Muscle of leg (tissue), 11 donors: ENCODE results near the gene RCOR1. TPM values are rescaled to one million over a fixed set of nuclear protein-coding genes. Genes with fewer than 3 reads are reported as not detected.
"Not testable (repeated sequence)": the region's sequence is repeated elsewhere in the genome, so short reads cannot be mapped to it uniquely, and the experiment has no call there.

Experiments
- DNase-seq: peaks from one replicate; pipeline ENCODE4 v3.0.0; 2013
- H3K27ac ChIP-seq: one replicate; pipeline ENCODE4 v1.5.1; 2013; ENCODE audit warnings: mild to moderate bottlenecking, low read length, control low read depth
- H3K27me3 ChIP-seq: one replicate; pipeline ENCODE4 v1.6.1; 2013; ENCODE audit warnings: low read length; ENCODE audit not compliant: control insufficient read depth, insufficient read depth
- H3K36me3 ChIP-seq: one replicate; pipeline ENCODE4 v1.6.1; 2013; ENCODE audit warnings: low read length; ENCODE audit not compliant: control insufficient read depth, insufficient read depth
- H3K4me1 ChIP-seq: one replicate; pipeline ENCODE4 v1.6.1; 2013; ENCODE audit warnings: low read length; ENCODE audit not compliant: control insufficient read depth, insufficient read depth
- H3K4me3 ChIP-seq: one replicate; pipeline ENCODE4 v1.5.1; 2013; ENCODE audit warnings: low read length, control low read depth
- H3K9me3 ChIP-seq: replicated peaks from 2 replicates; pipeline ENCODE4 v1.6.1; 2013; ENCODE audit warnings: low read depth, low read length; ENCODE audit not compliant: control insufficient read depth
- WGBS: methylation state at CpG from one replicate; pipeline ENCODE4 v1.1.5; 2013; ENCODE audit warnings: missing lambda C conversion rate; ENCODE audit not compliant: insufficient coverage; 5-methylcytosine and 5-hydroxymethylcytosine counted together
- polyA plus RNA-seq, 8 donors: library from polyadenylated mRNA; unstranded; fragments of 120-200 nt; gene quantifications; one replicate each; pipeline versions ENCODE4 v1.2.1 to v1.2.3, GENCODE V29; 2013; ENCODE audit warnings: inconsistent platforms in 1 of 8, low replicate concordance in 1 of 8; ENCODE audit not compliant: insufficient read length in 8 of 8, insufficient read depth in 1 of 8
- total RNA-seq: library from RNA; stranded (reverse); fragments of 120-200 nt; gene quantifications from one replicate; pipeline ENCODE4 v1.2.4, GENCODE V29; 2013

Gene RCOR1
- total and polyA plus RNA-seq, 9 donors, result 16.2 to 38.7 (median 29.4) TPM

DNA sequence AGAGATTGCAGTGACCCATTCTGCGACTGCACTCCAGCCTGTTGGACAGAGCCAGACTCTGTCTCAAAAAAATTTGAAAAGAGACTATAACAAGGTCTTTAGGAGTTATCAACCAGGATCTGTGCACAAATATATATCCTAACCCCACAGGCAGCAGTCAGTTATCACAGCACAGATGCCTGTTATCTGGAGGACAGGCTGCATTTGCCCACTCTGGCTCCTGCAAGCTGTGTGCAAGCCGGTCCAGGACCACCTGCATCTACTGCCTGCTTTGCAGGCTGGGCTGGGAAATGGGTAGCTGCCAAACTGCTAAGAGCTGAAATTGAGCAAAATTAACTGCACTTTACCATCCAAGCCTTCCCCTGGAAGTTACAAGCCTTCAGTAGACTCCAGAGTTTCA, 21.4 kb upstream of the RCOR1 start:
- Histone ChIP-seq H3K27me3 (no peaks in the 10 kb centered on the region), H3K27ac (no peak overlapping the region), H3K36me3 (no peaks in the 10 kb centered on the region), H3K4me1 (peaks cover 5% of the 10 kb centered on the region), H3K4me3 (no peak overlapping the region), H3K9me3 (no peaks in the 10 kb centered on the region)
- DNase-seq, result no peak
- 100% methylated on average over 1 of the region's 2 CpGs for WGBS

DNA sequence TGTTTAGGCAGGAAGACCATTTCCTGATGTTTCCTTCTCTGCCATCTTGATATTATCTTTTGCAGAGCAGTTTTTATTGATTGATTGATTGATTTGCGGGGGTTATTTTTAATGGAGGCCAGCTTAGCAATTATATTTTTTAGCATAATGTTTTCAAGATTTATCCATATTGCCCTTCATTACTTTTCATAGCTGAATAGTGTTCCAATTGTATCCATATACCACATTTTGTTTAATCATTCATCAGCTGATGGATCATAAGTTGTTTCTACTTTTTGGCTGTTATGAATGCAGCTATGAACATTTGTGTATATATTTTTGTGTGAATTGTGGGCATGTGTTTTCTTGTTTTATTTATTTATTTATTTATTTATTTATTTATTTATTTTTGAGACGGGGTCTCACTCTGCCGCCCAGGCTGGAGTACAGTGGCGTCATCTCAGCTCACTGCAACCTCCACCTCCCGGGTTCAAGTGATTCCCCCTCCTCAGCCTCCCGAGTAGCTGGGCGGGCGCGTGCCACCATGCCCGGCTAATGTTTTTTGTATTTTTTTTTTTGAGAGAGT, 20.9 kb upstream of the RCOR1 start:
- DNase-seq, result no peak
- no peaks in the 10 kb centered on the region for H3K36me3 ChIP-seq
- no CpG with 5 or more reads among the region's 10 CpGs for WGBS
- H3K4me3 ChIP-seq, result no peak overlapping the region
- no peak overlapping the region for H3K27ac ChIP-seq
- H3K4me1 ChIP-seq, result peaks cover 5% of the 10 kb centered on the region
- H3K27me3 ChIP-seq, result no peaks in the 10 kb centered on the region
- H3K9me3 ChIP-seq, result no peaks in the 10 kb centered on the region

DNA sequence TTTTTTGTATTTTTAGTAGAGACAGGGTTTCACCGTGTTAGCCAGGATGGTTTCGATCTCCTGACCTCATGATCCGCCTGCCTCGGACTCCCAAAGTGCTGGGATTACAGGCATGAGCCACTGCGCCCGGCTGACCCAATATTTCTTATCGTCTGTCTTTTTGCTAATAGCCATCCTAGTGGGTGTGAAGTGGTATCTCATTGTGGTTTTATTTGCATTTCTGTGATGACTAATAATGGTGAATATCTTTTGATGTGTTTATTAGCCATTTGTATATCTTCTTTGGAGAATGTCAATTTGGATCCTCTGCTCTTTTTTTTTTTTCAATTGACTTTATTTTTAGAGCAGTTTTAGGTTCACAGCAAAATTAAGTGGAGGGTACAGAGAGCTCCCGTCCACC, 19.3 kb upstream of the RCOR1 start:
- not testable (repeated sequence) for H3K4me3 ChIP-seq, H3K27ac ChIP-seq, DNase-seq, H3K9me3 ChIP-seq, H3K36me3 ChIP-seq, H3K27me3 ChIP-seq, H3K4me1 ChIP-seq
- WGBS, result 82% methylated on average over 1 of the region's 8 CpGs

DNA sequence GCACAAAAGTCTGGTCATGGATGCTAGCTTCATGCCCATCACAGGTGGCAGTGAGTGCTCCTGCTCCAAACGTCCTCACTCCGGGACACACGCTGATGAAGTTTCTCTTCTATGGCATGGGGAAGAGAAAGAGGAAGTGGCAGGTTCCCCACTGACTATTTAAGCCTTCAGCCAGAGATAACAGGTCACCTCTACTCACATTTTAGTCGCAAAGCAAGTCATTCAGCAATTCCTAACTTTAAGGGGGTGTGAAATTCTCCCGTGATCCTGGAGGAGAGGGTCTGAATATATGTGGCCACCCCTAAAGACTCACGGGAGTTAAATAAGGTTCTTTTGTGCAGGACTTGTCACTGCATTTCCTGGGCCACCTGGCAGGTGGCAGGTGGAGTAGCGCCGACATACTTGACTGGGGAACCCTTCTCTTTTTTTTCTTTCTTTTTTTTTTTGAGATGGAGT, 18.8 kb upstream of the RCOR1 start:
- peaks cover 5% of the 10 kb centered on the region for H3K4me1 ChIP-seq
- no peaks in the 10 kb centered on the region for H3K27me3 ChIP-seq
- no peak overlapping the region for H3K4me3 ChIP-seq
- no peak for DNase-seq
- 80% methylated on average over 1 of the region's 8 CpGs for WGBS
- H3K36me3 ChIP-seq, result no peaks in the 10 kb centered on the region
- no peaks in the 10 kb centered on the region for H3K9me3 ChIP-seq
- no peak overlapping the region for H3K27ac ChIP-seq

DNA sequence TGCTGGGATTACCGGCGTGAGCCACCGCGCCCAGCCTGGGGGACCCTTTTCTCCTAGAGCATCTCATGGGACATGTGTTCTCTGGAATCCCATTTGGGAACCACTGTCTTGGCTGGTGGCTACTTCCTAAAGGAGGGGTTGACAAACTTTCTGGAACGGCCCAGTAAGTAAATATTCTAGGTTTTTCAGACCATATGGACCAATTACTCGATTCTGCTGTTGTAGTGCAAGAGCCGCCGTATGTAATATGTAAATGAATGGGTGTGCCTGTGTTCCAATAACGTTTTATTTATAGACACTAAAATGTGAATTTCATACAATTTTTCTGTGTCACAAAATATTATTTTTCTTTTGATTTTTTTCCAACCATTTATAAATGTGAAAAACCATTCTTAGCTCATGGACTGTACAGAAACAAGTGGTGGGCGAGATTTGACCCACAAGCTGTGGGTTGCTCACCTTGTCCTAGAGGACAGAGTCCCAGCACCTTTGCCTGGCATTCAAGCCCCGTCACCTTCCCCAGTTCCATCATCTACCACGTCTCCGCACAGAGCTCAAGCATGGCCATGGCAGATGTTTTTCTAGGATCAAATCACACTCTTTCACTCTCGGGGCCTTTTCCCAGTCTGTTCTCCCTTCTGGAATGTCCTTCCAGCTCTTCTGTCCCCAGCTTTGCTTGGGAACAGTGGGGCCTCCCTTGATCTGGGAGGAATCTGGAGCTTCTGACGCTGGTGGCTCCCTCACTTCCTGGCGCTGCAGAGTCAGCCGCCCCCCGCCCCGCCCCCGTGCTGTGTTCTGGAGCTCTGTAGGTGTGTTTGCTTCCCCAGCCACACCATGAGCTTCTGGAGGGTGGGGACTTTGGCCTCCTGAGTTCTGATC, 17.9 kb upstream of the RCOR1 start:
- DNase-seq, result peak; percentile 54
- Histone ChIP-seq H3K36me3 (no peaks in the 10 kb centered on the region), H3K9me3 (no peaks in the 10 kb centered on the region), H3K27me3 (no peaks in the 10 kb centered on the region), H3K4me1 (peaks cover 5% of the 10 kb centered on the region), H3K27ac (no peak overlapping the region), H3K4me3 (no peak overlapping the region)
- WGBS, result 59% methylated on average over 9 of the region's 20 CpGs

DNA sequence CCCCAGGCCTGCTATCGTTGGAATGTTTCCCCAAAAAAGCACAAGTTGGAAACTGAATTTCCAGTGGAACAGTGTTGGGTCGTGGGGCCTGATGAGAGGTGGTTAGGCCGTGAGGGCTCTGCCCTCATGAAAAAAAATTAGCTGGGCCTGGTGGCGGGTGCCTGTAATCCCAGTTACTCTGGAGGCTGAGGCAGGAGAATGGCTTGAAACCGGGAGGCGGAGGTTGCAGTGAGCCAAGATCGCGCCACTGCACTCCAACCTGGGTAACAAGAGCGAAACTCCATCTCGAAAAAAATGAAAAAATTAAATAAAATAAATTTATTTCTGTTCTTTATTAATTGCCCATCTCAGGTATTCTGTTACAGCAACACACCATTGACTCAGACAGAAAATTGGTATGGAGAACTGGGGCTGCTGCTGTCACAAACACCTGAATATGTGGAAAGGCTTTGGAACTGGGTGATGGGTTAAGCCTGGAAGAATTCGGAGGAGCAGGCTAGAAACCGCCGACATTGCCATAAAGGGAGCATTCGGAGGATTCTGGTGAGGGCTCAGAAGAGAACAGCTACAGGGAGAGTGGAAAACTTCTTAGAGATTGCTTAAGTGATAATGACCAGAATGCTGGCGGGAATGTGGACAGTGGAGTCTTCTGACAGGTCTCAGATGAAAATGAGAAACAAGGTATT, 17.1 kb upstream of the RCOR1 start:
- WGBS, result 54% methylated on average over 10 of the region's 15 CpGs

DNA sequence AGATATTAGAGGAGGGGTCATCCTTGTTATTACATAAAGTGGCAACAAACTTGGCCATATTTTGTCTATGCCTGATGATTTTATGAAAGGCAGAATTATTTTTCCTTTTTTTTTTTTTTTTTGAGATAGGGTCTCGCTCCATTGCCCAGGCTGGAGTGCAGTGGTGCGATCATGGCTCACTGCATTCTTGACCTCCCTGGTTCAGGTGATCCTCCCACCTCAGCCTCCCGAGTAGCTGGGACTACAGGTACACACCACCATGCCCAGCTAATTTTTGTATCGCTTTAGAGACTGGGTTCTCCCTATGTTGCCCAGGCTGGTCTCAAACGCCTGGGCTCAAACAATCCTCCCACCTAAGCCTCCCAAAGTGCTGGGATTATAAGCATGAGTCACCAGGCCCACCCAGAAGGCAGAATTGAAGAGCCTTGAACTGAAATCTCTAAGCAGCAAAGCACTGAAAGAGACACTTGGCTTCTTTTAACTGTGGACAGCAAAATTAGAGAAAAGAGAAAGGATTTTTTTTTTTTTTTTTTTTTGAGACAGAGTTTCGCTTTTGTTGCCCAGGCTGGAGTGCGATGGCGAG, 16.5 kb upstream of the RCOR1 start:
- not testable (repeated sequence) for DNase-seq, H3K27ac ChIP-seq, H3K36me3 ChIP-seq, H3K4me3 ChIP-seq, H3K27me3 ChIP-seq, H3K9me3 ChIP-seq
- H3K4me1 ChIP-seq, result peaks cover 15% of the 10 kb centered on the region
- 95% methylated on average over 3 of the region's 8 CpGs for WGBS

More for the DNA sequence above, 17.1 kb upstream of the RCOR1 start:
- no peaks in the 10 kb centered on the region for H3K9me3 ChIP-seq
- H3K36me3 ChIP-seq, result no peaks in the 10 kb centered on the region
- H3K4me3 ChIP-seq, result no peak overlapping the region
- H3K27me3 ChIP-seq, result no peaks in the 10 kb centered on the region
- H3K27ac ChIP-seq, result no peak overlapping the region
- H3K4me1 ChIP-seq, result peaks cover 13% of the 10 kb centered on the region
- DNase-seq, result no peak

DNA sequence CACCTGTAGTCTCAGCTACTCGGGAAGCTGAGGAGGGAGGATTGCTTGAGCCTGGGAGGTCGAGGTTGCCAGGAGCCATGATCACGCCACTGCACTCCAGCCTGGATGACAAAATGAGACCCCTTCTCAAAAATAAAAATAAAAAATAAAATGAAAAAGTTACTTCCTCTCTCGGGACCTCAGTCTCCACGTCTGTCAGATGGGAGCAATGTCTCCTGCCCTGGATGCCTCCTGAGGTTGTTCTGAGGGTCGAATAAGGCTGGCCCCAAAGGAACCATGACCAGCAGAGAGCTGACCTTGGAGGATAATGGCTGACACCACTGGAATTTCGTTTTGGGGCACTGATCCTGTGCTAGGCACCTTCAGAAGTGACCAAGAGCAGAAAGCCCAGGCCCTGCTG, 13.6 kb upstream of the RCOR1 start:
- no peak for DNase-seq
- Histone ChIP-seq H3K27ac (no peak overlapping the region), H3K36me3 (no peaks in the 10 kb centered on the region), H3K9me3 (no peaks in the 10 kb centered on the region), H3K27me3 (no peaks in the 10 kb centered on the region), H3K4me3 (no peak overlapping the region), H3K4me1 (peaks cover 15% of the 10 kb centered on the region)
- 65% methylated on average over 3 of the region's 7 CpGs for WGBS

DNA sequence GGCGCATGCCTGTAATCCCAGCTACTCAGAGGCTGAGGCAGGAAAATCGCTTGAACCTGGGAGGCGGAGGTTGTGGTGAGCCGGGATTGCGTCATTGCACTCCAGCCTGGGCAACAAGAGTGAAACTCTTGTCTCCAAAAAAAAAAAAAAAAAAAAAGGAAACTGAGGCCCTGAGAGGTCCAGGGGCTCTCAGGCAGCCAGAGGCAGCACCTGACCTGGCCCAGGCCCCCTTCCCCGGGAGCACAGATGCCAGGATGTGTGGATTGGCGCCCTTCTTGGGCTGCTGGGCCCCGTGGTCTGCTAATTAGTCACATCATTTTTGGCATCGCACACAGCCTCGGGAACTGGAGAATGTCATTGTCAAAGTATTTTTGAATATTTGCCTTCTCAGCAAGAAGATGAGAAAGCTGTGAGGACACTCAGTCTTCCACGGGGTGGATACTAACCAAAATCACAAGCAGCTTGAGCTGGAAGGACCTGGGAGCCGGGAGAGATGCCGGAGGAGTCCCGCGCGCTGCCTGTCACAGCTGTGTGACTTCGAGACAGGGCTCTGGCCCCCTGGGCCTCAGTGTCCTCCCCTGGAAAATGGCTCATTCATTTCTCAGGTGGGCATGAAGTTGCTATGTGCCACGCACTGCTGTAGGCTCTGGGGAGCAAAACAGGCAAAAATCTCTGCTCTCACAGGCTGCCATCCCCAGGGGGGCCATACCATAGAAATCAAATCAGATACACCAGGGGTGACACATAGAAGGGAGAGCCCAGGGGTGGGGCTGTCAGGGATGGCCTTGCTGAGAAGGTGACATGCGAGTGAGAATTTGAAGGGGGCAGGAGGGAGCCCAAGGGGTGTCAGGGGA, 12.5 kb upstream of the RCOR1 start:
- no peaks in the 10 kb centered on the region for H3K36me3 ChIP-seq
- DNase-seq, result peak; percentile 54
- WGBS, result 52% methylated on average over 10 of the region's 19 CpGs
- H3K4me1 ChIP-seq, result peaks cover 10% of the 10 kb centered on the region
- no peak overlapping the region for H3K27ac ChIP-seq
- H3K4me3 ChIP-seq, result no peak overlapping the region
- H3K27me3 ChIP-seq, result no peaks in the 10 kb centered on the region
- no peaks in the 10 kb centered on the region for H3K9me3 ChIP-seq
